ENCODE measurements around the gene ECHDC3.

Gene ECHDC3

GRCh38 chr10:11787846-11788245, 45.7 kb downstream of the ECHDC3 start:
- no peak for DNase-seq

DNA sequence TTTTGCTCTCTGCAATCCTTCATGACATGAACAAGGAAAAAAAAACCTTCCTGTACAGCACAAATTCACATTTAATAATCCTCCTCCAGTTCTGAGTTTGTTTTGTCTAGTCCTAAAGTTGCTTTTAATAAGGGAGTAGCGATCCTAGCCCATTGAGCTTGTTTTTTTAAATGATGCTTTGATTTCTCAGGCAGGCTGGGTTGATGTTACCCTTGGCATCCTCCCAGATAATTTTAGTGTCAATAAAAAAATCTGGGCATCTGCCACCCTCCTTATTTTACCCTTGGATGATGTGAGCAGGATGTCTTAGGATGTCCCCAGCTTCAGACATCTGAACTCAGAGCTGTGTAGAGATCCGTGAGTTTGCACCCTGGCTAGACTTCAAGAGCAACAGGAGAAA, 47.1 kb downstream of the ECHDC3 start:
- no peak for DNase-seq

GRCh38 chr10:11789956-11790355, 47.8 kb downstream of the ECHDC3 start:
- no peak for DNase-seq

- no peak for DNase-seq
These were observed 51.7 kb downstream of the ECHDC3 start for GRCh38 chr10:11793762-11794479.

DNA sequence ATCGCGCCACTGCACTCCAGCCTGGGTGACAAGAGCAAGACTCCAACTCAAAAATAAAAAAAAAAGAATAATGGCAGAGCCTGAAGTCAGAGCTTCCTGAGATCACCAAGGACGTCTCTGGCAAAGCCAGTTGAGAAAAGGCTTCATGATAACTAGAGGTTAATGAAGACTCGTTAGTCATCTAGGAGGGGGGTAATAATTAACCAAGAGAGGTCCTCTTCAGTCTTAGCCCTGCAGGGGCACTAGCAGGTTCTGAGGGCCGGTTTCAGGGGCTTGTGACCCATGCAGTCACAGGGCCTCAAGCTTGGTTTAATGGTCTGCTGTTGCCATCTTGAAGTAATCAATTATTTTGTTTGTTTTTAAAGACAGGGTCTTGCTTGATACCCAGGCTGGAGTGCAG, 52.4 kb downstream of the ECHDC3 start:
- DNase-seq, result no peak

- DNase-seq, result no peak
These were observed 53.1 kb downstream of the ECHDC3 start for GRCh38 chr10:11795101-11795920.

- DNase-seq, result no peak
These were observed 54.3 kb downstream of the ECHDC3 start for GRCh38 chr10:11796474-11796873.

DNA sequence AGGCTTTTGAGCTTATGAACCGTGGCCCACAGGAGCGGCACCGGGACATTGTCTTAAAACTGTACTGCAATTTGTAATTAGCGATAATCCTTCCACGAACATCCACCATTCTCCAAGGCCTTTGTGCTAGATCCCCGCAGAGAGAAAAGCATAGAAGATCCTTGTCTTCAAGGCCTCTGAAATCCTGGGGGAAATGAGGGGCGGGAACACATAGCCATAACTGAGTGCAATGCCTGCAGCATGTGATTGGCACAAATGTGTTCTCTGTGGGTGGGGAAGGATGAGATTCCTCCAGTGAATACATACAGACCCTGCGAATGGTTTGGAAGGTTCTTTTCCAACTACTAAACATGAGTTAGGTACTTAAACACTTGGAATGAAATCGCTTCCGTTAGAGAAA, 55.1 kb downstream of the ECHDC3 start:
- no peak for DNase-seq

GRCh38 chr10:11797847-11798633, 55.9 kb downstream of the ECHDC3 start:
- DNase-seq, result no peak

DNA sequence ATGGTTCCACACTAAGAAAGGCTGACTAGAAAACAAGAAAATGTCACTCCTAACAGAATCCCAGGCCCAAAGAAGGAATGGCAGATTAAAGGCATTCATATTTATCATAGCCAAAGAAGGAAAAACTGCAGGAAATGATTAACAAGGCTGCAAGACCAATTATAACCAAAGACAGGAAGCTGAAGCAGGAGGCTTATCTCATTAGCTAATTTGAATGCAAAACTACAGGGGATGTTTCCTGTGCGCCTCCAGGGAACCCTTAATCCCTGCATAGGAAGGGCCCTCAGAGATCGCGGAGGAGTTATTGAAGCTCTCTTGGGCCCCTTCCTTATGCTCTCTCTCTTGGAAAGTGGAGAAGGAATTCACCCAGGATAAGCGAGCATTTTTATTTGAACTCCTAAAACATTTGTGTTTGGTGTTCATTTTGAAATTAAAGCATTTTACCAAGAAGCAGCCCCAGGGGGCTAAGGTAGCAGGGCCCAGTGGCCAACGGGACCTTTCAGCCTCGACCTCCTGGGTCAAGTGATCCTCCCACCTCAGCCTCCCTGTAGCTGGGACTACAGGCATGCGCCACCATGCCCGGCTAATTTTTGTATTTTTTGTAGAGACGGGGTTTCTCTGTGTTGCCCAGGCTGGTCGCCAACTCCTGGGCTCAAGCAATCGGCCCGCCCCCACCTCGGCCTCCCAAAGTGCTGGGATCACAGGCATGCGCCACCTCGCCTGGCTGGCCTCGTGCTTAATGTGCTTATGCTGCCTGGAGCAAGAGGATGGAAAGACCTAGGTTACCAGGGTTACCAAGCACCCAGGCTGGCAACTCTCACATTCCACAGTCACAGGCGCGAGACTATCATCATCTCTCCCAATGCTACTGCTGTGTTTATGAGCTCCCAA, 56.9 kb downstream of the ECHDC3 start:
- DNase-seq, result no peak

DNA sequence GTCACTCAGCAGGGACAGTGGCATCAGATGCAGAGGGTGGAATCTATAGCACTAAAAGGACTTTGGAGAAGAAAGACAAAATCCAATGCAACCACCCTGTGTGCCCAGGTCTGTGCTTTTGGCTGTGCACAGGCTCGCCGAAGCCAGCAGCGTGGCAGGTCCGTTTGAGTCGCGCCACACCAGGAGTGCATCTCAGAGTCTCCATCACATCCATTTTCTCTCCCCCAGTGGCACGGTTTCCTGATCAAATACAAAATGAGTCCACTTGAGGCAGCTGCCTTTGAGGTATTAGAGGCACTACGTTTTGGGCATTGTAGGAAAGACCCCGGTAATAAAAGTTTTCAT, 57.5 kb downstream of the ECHDC3 start:
- no peak for DNase-seq

GRCh38 chr10:11804336-11804735, 62.2 kb downstream of the ECHDC3 start:
- no peak for DNase-seq

GRCh38 chr10:11805792-11806191, 63.6 kb downstream of the ECHDC3 start:
- no peak for DNase-seq

- no peak for DNase-seq
These were observed 64.5 kb downstream of the ECHDC3 start for GRCh38 chr10:11806706-11807105.

DNA sequence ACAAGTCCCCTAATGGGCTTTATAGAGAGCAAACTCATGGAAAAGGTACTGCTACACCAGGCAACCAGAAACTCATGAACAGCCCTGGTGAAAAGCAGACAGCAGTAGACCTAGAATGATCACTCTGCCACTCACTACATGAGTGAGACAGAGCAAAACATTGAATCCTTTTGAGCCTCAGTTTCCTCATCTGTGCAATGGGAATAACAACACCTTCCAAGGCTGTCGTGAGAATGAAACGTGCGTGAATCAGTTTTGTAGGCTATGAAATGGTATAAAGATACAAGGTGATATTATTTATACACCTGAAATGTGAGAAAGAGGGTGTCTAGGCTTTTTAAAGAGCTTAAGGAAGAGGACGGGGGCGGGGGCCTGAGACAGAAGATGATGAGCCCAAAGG, 66.6 kb downstream of the ECHDC3 start:
- no peak for DNase-seq

DNA sequence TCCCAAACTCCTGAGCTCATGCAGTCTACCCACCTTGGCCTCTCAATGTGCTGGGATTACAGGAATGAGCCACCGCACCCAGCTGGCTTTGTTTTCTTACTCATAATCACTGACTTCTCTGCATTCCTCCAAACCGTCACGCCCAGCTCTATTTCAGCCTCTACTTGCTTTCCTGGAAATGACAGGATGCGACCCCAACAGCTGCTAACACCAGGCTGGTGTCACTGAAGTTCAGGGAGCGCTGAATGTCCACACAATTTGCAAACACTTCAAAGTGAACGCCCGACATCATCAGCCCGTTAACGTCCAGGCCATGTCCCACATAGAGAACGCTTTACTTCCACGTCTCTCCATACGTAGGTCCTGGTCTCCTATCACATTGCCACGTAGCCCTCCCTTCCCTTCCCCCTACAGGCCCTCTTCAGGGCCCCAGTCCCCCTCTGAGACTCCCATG, 68.2 kb downstream of the ECHDC3 start:
- DNase-seq, result no peak

DNA sequence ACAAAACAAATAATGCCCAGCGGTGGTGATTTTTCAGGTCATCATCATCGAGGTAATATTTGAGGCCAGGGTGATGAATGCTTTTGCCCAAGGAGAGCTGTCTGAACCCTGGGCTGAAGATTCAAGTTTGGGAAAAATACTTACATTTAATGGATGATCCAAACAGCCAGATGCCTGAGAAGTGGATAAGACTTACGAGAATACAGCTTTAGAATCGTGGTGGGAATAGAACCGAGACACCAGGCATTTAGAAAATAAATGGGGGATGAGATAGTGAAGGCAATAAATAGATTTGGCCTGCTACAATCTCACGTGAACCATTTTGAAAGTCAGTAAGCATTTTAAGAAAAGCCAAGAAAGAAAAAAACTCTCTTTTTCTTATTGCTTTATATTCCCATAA, 68.8 kb downstream of the ECHDC3 start:
- DNase-seq, result no peak

DNA sequence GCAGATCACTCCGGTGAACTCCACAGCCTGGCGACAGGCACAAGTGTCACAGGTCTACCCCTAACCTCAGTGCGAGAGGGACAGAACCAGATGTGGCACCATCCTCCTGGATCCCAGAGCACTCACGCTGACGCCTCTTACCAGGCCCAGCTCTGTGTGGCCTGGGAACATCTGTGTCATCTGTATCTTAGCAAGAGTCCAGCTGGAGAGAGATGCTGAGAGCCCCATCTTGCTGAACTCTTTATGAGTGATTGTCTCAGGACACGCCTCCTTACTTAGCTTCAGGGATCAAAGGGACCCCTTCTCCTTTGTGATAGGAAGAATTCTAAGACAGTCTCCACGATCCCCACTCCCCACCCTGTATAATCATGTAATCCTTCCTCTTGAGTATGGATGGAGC, 71.0 kb downstream of the ECHDC3 start:
- no peak for DNase-seq
